ENCODE data around the gene TMEM134.
"Not testable (repeated sequence)": the region's sequence is repeated elsewhere in the genome, so short reads cannot be mapped to it uniquely, and the experiment has no call there.

The TMEM134 gene, protein sequence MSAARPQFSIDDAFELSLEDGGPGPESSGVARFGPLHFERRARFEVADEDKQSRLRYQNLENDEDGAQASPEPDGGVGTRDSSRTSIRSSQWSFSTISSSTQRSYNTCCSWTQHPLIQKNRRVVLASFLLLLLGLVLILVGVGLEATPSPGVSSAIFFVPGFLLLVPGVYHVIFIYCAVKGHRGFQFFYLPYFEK

DNA sequence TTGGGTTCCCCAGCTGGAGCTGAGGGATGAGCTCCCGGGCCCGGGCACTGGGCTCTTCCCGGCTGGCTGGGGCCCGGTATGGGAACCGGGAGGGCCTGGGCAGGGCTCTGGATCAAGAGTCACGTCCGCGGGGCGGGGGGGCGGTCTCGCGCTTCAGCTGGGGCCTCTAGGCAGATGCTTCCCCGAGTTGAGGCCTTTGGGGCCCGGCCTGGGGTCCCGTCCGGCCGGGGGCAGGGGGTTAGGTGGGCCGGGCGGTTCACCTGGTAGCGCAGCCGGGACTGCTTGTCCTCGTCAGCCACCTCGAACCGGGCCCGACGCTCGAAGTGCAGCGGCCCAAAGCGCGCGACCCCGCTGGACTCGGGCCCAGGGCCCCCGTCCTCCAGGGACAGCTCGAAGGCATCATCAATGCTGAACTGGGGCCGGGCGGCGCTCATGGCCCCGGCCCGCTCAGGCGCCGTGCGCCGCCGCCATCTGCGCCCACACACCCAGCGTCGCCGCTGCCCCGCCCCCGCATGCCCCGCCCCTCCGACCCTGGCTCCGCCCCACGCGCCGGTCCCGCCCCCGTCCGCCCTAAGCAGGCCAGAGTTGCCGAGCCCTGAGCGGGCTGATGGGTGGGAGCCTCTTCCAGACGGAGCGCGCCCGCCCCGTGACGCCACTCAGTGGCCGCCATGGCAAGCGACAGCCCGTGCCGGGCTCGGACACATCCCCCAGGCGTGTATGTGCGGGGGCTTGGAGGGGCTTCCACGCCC lies at the start of gene TMEM134:
TSS of gene TMEM134 (minus strand) at position 493 of the 749 bp plus-strand sequence. CDS start at position 434, 59 bp downstream.
- DNase-seq: peak; percentile 93

DNA sequence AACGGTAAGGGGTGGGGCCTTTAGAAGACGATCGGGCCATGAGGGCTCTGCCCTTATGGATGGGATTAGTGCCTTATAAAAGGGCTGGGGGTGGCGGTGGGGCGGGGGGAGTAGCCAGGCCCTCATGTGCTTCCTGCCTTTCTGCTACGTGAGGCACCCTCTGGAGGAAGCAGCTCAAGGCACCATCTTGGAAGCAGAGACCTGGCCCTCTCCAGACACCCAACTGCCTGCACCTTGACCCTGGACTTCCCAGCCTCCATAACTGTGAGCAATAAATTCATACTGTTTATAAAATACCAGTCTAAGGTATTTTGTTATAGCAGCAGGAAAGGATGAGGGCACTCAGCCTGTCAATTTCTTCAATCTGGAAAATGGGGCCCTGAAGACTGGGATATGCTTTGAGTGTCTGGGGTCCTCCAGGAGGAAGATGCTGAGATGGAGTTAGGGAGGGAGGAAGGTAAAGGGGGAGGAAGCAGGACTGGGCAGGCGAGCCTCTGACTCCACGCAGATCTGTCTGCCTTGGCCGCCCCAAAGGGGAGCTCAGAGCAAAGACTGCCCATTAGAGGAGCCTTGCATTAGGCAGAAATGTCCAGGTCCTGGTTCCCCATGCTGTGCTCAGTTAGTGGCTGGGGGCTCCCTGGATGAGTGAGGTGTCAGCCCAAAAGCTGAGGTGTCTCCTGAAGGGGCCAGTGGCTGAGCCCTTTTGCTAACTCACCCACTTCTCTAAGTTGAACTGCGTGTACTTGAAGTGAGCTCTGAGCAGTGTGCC lies 48.9 kb upstream of the TMEM134 start:
- no peak for DNase-seq

DNA sequence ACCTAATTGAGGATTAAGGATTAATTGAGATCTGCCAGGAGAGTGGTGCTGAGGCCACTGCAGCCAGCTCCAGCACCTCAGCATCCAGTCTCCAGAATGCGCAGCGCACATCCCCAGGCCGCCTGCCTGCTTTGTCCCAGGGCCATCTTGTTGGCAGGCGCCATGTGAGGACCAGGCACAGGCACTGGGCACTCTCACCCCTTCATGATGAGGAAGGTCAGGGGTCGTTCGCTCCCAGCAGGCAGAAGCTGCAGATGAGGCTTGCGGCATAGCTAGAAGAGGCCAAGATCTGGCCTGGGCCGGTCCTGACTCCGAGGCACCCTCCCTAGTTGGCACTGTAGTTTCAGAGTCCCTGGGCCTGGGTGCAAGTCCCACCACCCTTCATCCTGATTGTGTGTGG lies 47.8 kb upstream of the TMEM134 start:
- no peak for DNase-seq

DNA sequence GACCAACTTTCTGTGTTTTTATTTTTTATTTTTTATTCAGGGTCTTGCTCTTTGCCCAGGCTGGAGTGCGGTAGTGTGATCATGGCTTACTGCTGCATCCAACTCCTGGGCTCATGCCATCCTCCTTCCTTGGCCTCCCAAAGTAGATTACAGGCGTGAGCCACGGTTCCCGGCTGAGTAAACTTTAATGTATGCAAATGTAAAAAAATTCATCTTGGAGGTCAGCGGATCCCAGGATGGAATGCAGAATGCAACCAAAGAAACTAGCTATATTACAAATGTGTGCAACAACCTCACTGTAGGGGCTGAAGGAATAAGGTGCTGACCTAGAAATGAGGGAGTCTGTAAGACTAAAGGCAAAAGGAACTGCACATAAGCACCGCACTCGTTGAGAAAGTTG lies 45.1 kb upstream of the TMEM134 start:
- no peak for DNase-seq

DNA sequence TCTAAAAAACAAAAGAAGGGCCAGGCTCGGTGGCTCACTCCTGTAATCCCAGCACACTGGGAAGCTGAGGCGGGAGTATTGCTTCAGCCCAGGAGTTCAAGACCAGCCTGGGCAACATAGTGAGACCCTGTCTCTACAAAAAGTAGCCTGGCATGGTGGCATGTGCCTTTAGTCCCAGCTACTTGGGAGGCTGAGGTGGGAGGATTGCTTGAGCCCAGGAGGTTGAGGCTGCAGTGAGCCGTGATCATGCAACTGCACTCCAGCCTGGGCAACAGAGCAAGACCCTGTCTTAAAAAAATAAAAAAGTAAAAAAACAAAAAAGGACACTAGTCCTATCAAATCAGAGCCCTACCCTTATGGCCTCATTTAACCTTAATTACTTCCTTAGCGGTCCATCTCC lies 42.5 kb upstream of the TMEM134 start:
- DNase-seq: not testable (repeated sequence)

DNA sequence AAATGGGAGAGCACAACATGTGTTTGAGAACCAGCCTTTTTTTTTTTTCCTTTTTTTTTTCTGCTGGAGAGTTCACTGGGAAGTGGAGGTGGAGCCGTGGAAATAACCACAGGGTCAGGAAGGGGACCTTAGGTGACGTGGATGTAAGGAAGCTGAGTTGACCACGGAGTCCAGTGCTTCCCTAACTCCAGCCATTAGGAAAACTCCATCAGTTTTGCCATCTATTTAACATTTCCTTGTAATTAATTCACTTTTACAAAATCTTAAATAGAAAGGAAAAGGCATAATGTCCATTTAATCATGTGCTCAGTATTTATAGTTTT lies 40.9 kb upstream of the TMEM134 start:
- DNase-seq: no peak

DNA sequence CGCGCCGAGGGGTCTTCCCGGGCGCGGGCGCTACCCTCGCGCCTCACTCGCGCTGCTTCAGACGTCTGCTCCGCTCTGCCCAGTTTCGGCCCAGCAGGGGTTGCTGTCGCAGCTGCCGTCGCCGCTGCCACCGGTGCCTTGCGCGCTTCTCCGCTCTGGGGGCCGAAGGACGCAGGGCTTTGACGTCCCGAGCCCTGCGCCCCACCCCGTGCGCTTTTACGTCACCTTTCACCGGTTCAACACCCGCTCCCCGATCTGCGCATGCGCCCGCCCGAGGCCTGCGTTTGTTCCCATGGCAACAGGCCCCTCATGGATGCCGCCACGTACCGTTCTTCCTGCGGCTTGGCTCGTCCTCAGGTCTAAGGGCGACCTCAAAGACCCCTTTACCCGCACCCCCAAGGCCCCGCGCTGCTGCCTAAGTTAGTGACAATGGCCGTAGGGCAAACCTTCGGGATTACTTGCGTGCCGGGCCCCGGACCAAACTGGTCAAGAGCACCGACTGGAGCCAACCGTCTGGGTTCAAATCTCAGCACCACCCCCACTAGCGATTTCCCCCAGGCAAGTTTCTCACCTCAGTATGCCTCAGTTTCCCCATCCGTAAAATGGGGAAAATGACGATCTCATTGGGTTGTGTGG lies 39.6 kb upstream of the TMEM134 start:
- peak; percentile 97 for DNase-seq

DNA sequence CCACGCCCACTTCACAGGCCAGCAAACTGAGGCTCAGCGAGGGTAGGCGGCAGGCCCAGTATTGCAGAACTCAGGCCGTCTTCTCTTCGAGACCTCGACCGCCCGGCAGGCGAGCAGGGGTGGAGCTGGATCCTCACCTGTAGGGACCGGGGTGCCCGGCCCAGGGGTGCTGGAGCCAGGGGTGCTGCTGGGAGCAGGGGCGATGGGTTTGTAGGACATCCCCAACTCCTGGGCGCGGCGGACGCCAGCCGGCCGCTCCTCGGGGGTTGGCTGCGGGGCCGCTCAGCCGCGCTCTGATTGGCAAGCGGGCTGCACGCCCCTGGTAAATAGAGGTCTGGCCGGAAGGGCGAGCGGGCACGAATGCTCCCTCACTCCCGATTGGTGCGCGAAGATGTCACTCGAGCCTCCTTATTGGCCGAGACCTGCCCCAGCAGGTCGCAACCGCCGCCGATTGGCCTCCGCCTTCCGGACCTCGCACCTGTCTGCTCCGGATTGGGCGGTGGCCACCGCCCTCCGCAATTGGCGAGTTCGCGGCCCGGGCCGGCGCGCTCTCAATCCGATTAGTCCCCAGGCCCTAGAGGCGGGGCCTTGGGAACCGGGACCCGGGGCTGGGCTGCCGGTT lies 38.9 kb upstream of the TMEM134 start, which contains the start of gene CDK2AP2:
TSS of gene CDK2AP2 (minus strand) at position 299 of the 622 bp plus-strand sequence. CDS start at position 219, 80 bp downstream.
- DNase-seq: peak; percentile 100

DNA sequence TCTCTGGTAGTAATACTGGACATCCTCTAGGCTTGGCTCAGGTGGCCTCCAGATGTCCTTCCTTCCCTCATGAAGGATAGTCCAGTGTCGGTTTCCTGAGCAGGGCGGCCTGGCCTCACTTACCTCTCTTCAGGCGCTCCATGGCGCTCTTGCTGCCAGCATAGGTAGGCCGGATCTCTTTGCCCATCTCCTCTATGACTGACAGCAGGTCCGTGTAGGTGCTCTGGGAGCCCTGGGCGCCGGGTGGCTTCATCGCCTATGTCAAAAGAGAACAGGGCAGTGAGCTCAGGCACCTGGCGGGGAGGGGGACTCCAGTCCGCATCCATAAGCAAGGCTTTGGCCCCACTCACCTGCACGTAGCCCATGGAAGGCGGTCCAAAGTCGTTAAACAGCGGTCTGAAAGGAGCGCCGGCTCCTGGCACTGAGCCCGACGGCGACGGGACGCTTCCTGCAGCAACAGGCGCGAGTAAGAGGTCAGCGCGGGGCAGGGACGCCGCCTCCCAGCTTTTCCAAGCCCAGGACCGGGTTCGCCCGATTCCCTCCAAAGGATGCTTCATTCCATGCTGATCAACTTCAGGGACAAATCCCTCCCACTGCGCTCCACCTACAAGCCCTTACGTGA lies 38.3 kb upstream of the TMEM134 start:
- DNase-seq: no peak

DNA sequence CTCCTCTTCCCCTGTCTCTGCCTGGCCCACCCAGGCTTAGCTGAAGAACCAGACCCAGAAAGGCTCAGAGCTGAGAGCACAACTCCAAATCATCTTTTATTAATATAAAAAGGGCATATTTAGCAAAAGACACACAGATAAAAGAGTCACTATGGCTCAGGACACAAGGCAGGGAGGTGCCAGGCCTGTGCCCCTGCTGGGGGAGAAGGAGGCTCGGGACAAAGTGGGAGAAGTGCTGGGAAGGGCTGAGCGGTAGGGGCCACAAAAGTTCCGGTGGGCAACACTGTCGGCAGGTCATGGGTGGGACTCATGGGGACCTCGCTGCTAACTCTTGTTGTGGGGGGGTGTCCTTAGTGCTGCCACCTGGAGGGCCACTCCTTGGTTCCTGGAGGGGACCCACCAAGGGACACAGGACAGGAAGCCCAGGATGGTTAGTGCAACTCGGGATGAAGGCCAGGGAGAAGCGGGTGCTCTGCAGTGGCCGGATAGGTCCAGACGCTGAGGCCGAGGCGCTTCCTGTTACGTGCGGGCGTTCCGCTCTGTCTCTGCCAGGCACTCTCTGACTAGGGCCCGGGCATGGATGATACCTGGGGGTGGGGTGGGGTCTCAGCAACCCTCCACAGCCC lies 37.5 kb upstream of the TMEM134 start:
- DNase-seq: no peak

DNA sequence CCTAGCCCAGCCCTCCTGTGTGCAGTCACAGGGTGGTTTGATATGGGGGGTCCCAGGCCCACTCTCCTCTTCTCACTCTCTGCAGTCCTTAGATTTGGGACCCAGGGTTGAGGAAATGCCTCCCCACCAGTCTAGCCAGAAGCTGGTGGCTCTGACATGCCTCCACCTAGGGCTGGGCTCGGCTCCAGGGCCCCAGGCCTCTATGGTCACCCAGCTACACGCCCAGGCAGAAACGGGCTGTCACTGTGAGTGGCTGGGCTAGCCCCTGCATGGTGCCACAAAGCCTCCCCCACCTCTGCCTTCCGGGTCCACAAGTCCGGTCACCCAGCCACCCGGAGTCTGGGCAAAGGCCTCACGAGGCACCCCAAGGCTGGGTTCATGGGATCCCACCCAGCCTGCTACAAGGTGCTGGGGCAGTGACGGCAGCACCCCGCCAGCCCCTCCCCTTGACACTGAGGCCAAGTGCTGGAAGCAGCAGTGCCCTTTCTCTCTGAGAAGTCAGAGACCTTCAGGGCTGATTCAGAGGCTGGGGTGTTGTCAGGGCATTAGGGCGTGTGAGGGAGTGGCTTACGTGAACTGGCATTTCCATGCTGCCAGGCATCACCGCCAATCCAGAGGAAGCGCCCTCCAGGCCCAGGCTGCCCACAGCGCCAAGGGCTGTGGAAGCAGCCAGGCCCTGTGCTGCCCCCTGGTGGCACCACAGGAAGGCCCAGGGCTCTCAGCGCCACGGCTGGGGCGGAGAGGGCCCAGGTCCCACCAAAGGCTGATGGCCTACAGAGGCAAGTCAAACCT lies 36.8 kb upstream of the TMEM134 start:
- peak; percentile 99 for DNase-seq

DNA sequence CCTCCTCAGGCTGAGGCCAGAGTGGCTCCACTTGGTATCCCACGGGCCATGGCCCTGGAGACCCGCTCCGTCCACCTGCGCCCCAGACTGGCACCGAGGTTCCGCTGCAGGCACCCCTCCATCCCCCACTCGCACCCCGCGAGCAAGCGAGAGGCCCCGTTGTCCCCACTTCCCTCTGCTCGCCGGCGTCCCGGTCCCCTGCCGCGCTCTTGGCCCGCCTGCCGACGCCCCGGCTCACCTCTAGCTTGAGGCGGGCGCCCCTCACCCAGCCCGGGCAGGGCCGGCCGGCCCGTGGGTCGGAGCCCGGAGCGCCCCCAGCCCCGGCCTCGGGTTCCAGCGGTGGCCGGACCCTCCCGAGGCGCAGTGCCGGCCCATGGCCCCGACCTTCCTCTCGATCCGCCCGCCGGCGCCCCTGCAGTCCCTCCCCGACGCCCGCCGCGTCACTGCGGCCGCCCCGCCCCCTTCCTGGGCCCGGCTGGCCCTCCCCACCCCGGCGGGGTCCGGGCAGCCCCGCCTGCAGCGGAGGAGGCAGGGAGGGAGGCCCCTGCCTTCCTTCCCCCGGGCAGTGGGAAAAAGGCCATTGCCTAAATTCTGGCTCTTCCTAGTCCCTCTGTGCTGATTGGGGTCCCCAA lies 36.0 kb upstream of the TMEM134 start, which contains the start of gene PITPNM1:
TSS of gene PITPNM1 (minus strand) at position 414 of the 632 bp plus-strand sequence. CDS start 1,183 bp downstream, outside the sequence.
- DNase-seq: peak; percentile 68

DNA sequence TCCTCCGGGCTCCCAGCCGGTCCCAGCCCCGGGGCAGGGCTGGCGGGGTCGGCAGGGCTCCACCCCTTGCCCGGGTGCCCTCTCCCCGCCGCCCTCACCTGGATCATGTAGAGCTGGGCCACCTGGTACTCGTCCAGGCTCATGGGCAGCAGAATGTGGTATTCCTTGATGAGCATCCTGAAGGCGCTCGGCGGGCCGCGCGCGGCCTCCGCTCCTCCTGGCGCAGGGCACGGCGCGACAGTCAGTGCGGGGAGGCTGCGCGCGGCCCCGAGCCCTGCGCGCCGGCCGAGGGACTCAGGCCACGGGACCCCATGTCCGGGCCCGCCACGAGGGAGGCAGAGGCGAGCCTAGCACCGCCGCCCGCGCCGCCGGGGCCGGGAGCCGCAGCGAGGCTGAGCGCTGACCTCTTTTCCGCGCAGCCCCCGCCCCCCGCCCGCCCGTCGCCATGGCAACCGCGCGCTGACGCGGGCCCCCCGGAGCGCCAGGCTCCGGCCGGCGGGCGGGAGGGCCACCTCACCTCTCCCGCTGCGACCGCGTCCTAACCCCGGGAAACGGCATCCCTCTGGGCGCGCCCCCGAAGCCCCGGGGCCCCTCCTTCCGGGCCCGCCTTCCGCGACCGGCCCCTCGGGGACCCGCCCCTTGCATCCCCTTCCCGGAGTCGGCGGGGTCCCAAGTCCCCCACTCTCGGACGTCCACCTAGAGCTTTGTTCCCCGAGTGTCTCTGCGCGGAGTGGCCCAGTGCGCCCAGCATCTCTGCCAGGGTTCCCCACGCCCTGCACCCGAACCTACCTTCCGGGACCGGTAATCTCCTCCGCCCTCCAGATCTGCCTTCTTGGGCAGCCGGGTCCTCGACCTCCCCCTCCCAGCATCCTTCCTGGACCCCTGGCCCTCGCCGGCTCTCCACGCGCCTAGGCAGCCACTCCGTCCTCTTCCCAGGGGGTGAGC lies 35.2 kb upstream of the TMEM134 start:
- no peak for DNase-seq

DNA sequence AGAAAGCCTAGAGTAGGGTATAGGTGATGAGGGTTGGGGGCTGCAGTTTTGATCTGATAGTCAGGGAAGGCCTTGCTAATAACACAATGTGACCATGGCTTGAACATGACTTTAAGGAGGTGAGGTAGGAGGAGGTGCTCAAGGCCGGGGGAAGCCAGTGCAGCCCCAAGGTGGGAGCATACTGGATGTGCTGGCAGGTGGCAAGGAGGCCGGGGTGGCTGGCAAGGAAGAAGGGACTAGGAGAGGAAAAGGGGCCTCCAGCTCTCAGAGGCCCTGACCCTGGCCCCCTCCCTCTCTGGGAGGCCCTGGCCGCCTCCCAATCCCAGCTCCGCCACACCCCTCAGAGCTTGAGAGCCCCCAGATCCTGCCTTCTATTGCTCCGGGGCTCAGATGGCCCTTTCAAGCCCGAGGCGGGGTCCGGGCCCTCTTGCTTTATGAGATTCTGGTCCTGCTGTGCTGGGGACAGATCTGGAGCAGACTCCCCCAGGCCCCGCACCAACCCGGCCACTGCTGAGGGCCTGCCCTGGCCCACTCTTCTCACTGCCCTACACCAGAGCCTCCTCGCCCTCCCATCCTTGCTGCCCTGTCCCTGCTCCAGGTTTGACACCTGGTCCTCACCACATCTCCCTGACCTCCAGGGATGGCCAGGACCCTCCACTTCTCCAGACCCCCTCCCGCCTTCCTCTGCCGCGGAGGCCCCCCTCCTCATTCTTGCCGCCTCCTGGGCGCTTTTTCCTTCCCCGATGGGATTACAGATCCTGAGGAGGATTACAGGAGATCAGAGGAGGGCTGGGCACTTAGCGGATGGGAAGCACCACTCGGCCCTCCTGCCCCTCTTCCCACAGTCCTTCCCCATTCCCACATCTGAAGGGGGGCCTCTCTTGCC lies 34.3 kb upstream of the TMEM134 start:
- DNase-seq: no peak

DNA sequence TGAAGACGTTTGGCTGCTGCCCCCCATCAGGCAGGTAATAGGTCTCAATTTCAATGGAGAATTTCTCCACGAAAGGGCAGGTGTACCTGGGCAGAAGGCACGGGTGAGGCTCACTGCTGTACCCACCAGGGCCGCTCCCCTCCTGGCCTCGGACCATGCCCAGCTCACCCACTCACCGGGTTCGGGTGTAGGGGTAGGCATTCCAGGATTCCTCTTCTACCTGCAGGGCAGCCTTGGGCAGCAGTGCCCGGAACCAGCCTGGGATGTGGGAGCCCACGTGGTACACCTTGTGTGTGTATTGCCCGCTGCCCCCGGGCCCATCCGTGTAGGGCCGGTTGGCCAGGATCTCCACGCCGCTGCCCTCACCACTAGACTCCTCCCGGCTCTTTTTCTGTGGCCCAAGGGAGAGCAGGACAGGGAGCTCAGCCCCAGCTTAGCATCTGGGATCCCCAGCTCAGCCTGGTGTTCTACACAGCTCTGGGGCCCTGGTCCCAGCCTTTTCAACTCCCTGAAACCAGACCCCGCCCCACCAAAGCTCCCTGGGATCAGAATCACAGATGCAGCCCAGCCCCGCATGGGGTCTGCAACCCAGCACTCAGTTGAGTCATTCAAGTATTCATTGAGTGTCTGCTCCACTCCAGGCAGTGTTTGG lies 33.4 kb upstream of the TMEM134 start:
- DNase-seq: no peak

DNA sequence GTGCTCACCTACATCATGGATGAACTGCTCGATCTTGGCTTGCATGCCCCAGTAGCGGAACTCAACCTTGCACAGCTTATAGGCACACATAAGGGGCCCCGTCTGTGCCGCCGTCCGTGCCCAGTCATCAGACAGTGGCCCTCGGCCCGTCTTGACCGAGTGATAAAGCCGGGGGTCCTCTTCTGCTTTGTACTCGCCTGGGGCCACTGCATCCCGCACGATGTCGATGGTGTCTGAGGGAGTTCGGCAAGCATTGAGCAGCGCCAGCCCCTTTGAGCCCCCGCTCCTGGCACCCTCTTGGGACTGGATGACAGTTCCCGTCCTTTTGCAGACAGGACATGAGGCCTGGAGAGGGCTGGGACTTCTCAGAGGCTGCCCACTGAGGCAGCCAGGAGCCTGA lies 32.8 kb upstream of the TMEM134 start:
- DNase-seq: no peak

Measured in inflammatory macrophage treated with lipopolysaccharide for 4 hours (primary cell).